C4-2B (cell line): ENCODE results near the gene DCST2.

Experiments used
- H3K27ac ChIP-seq: fragments of 450-650 bp; 2 replicates; pipeline ENCODE4 v1.5.1; 2017
- ZFX ChIP-seq: fragments of 450-650 bp; IDR thresholded peaks from 2 replicates; pipeline ENCODE4 v1.6.1; 2017
- TF ChIP-seq, protein P1 (sequence below): fragments of 450-650 bp; conservative IDR thresholded peaks from 2 replicates; pipeline ENCODE4 v1.5.1; 2017; ENCODE audit warnings: mild to moderate bottlenecking

DCST2 gene

GRCh38 chr1:155073377-155074242, 40.0 kb upstream of the DCST2 start:
- TF ChIP-seq, protein P1, sequence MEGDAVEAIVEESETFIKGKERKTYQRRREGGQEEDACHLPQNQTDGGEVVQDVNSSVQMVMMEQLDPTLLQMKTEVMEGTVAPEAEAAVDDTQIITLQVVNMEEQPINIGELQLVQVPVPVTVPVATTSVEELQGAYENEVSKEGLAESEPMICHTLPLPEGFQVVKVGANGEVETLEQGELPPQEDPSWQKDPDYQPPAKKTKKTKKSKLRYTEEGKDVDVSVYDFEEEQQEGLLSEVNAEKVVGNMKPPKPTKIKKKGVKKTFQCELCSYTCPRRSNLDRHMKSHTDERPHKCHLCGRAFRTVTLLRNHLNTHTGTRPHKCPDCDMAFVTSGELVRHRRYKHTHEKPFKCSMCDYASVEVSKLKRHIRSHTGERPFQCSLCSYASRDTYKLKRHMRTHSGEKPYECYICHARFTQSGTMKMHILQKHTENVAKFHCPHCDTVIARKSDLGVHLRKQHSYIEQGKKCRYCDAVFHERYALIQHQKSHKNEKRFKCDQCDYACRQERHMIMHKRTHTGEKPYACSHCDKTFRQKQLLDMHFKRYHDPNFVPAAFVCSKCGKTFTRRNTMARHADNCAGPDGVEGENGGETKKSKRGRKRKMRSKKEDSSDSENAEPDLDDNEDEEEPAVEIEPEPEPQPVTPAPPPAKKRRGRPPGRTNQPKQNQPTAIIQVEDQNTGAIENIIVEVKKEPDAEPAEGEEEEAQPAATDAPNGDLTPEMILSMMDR, result no peak
- no peak for TF ChIP-seq ZFX
- H3K27ac ChIP-seq, result no peak overlapping the region

- TF ChIP-seq ZFX, result no peak
- TF ChIP-seq, protein P1, result no peak
- no peak overlapping the region for H3K27ac ChIP-seq
These were observed 39.1 kb upstream of the DCST2 start for GRCh38 chr1:155072531-155073289.

DNA sequence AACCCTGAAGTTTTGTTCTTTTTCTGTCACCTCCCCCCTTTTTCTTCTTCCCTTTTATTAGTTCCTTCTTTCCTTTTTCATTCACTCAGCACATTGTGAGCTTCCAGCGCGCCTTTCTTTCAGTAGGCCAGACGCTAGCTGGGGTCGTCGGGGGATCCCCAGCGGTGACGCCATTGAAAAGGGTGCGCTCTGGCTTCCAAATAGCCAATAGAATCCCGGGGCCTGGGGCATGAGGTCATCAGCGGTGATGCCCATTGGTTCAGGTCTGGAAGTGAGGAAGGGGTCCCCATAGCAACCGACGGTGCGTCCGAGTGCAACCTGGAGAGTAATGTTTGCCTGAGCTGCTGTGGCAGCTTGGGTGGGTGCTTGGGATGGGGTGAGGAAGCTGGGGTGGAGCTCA, 38.1 kb upstream of the DCST2 start:
- no peak overlapping the region for H3K27ac ChIP-seq
- TF ChIP-seq, protein P1, result no peak
- TF ChIP-seq ZFX, result no peak

- TF ChIP-seq ZFX, result no peak
- TF ChIP-seq, protein P1, result no peak; the same call in 1 of the 2 replicates
- H3K27ac ChIP-seq, result peak overlapping the region; percentile 11; the same call in 1 of the 2 replicates
These were observed 37.4 kb upstream of the DCST2 start for GRCh38 chr1:155070721-155071569.

DNA sequence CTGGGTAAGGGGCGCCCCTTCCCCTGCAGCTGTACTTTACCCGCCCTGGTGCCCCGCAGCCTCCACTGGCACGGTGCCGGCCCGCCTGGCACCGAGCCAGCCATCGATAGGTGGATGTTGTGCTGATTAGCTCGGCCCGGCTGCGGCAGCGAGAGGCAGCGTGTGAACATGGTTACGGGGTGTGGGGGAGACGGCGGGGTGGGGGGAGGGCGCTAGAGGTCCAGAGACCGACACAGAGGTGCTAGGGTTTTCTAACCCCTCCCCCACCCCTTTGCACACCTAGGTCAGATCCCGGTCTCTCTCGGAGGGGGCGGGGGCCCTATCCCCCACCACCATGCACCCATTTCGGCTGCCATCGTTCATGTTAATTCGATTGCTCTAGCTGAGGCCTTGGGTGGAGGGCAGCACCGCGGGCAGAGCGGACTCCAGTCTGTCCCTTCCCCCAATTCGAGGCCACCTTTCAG, 36.6 kb upstream of the DCST2 start:
- peak overlapping the region; percentile 11; the same call in 1 of the 2 replicates for H3K27ac ChIP-seq
- no peak for TF ChIP-seq ZFX
- TF ChIP-seq, protein P1, result no peak

- no peak overlapping the region for H3K27ac ChIP-seq
- TF ChIP-seq, protein P1, result no peak
- no peak for TF ChIP-seq ZFX
These were observed 36.1 kb upstream of the DCST2 start for GRCh38 chr1:155069551-155070157.
